Measurements from ENCODE around the gene PLPPR1. TPM values are rescaled to one million over a fixed set of nuclear protein-coding genes. Genes with fewer than 3 reads are reported as not detected.

PLPPR1 gene
- total and polyA plus RNA-seq, 2 of the 4 experiments (the other 2 are of a cell fraction) = not detected

DNA sequence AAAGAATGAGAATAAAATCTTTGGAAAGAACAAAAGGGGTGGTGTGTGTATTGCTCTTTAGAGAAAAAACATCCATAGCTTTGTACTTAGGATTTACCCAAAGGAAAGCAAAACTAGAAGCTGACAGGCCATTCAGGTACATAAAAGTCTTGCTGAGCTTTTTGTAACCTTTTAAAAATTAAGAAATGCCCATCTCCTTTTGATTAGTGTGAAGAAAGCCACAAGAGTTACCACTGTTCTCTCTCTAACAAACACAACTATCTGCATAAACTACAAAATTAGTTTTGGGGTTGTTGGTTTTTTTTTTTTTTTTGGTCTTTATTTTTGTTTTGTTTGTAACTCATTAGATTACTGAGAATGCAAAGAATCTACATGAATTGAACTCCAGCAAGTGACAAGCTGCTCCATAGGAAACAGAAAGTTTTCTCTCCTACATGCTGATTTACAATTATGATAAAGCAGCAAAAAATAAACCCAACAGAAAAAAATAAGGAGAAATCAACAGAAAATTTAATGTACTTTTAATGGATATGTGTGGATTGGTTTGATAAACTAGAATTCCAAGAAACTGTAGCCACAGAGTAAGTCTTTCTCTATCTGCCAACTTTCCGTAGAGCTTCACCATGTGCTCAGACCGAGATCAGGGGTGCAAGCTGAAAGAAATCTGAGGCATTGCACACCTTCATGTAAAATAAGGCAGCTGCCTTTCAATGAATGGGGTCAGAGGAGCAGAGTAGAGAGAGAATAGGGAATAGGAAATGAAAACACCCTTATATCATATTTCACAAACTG is 344.0 kb downstream of the PLPPR1 start:
- CTCF ChIA-PET = no interaction called here
- Histone ChIP-seq H3K36me3 (ENCODE audit: control insufficient read depth, insufficient read depth, low read length) (no peaks in the 10 kb centered on the region), H3K4ac (ENCODE audit: low read depth, low read length) (no peak overlapping the region), H2BK20ac (ENCODE audit: low read depth, low read length) (no peak overlapping the region), H3K4me3 (ENCODE audit: insufficient read depth, low read depth, low read length) (no peak overlapping the region), H3K18ac (ENCODE audit: low read depth, low read length) (no peak overlapping the region), H2AK9ac (replicated peaks; ENCODE audit: low read depth, low read length, poor library complexity) (no peak overlapping the region), H3K27me3 (ENCODE audit: control insufficient read depth, insufficient read depth, low read length) (no peaks in the 10 kb centered on the region), H3K4me1 (ENCODE audit: control insufficient read depth, insufficient read depth, low read length) (0 out of 2 replicates have a peak, but pooled peaks cover 2% of the 10 kb centered on the region), H4K5ac (ENCODE audit: low read depth, low read length) (no peak overlapping the region), H3K9me1 (ENCODE audit: insufficient read depth, low read length) (no peaks in the 10 kb centered on the region), H2AFZ (replicated peaks; ENCODE audit: low read length, poor library complexity) (no peak overlapping the region), H3K27ac (ENCODE audit: insufficient read depth, low read length) (no peak overlapping the region), H2BK5ac (ENCODE audit: low read depth, low read length, poor library complexity, severe bottlenecking) (no peak overlapping the region), H4K20me1 (ENCODE audit: insufficient read depth, low read length) (no peaks in the 10 kb centered on the region), H4K8ac (ENCODE audit: low read depth in 2 of 2, low read length in 2 of 2) (no peak overlapping the region), H3K23ac (ENCODE audit: low read depth, low read length) (no peak overlapping the region), H3K56ac (ENCODE audit: extremely low read depth, insufficient read depth, low read length) (no peak overlapping the region), H2AK5ac (ENCODE audit: low read depth, low read length) (no peak overlapping the region), H3K4me2 (ENCODE audit: low read depth, low read length) (no peak overlapping the region), H3K9me3 (ENCODE audit: control insufficient read depth, insufficient read depth, low read length) (no peaks in the 10 kb centered on the region), H4K91ac (ENCODE audit: insufficient read depth, low read depth, low read length) (no peak overlapping the region), H2BK15ac (ENCODE audit: low read depth, low read length) (no peak overlapping the region), H3K9ac (ENCODE audit: low read depth, low read length) (no peak overlapping the region), H2BK120ac (ENCODE audit: low read depth, low read length) (no peak overlapping the region), H3K79me1 (ENCODE audit: low read depth in 1 of 2, low read length in 2 of 2) (no peaks in the 10 kb centered on the region), H3K14ac (replicated peaks; ENCODE audit: low read depth, low read length) (no peak overlapping the region)
- BruUV-seq (replicated peaks) = no TSS peak
- WGBS, 2 experiments (ENCODE audit: extremely low coverage in 2 of 2, insufficient read length in 1 of 2) = no CpG with 5 or more reads among the region's 2 CpGs
- ATAC-seq (ENCODE audit: low read depth) (no peak), DNase-seq (no peak)
- dilution Hi-C loops (cut with HindIII; ENCODE audit: low sequenced_read_pairs, unreplicated experiment) (no loop called here), in situ Hi-C loops (cut with MboI; ENCODE audit: low sequenced_read_pairs) (no loop called here), intact Hi-C loops (cut with micrococcal nuclease) (no loop called here)
- TF ChIP-seq BHLHE40 (IDR thresholded peaks at IDR 0.05; ENCODE audit: low read depth, low read length) (no peak), RCOR1 (IDR thresholded peaks at IDR 0.05; ENCODE audit: insufficient replicate concordance, low read length) (no peak), POLR2A (IDR thresholded peaks at IDR 0.05; ENCODE audit: low read depth, low read length) (no peak), NFE2L2 (IDR thresholded peaks at IDR 0.05; ENCODE audit: low read depth, low read length) (no peak)
- POLR2A ChIA-PET (ENCODE audit: unreplicated experiment) = no interaction called here

Small RNA genes within 50 kb of the gene (microRNA-seq; reads per million reads assigned to microRNA genes)
- gene RF00322 (ENCODE audit: insufficient read depth, insufficient read length) = not detected

Small RNA genes within 50 kb of the gene (small RNA-seq; reads per million reads assigned to genes)
- 0 reads per million in 5 experiments for gene RF00322
